ENCODE results near the gene TBX19.

Gene TBX19

DNA sequence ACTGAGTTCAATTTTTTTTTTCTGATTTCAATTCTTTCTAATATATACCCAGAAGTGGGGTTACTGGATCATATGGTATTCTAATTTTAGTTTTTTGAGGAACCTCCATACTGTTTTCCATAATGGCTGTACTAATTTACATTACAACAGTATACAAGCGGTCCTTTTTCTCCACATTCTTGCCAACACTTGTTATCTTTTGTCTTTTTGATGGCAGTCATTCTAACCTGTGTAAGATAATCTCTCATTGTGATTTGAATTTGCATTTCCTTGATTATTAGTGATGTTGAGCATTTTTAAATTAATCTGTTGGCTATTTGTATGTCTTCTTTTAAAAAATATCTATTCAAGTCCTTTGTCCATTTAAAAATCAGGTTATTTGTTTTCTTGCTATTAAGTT lies 21.1 kb upstream of the TBX19 start:
- Histone ChIP-seq H3K9ac (ENCODE audit: low read length) (no peak overlapping the region), H3K36me3 (ENCODE audit: control insufficient read depth, insufficient read depth, low read length) (peaks cover 2% of the 10 kb centered on the region), H3K27me3 (ENCODE audit: control insufficient read depth, insufficient read depth, low read length) (no peaks in the 10 kb centered on the region), H3K27ac (ENCODE audit: low read depth, low read length) (no peak overlapping the region), H3K4me3 (ENCODE audit: low read length) (no peak overlapping the region), H3K4me1 (ENCODE audit: control insufficient read depth, insufficient read depth, low read length) (no peaks in the 10 kb centered on the region)

- Histone ChIP-seq H3K4me1 (ENCODE audit: control insufficient read depth, insufficient read depth, low read length) (no peaks in the 10 kb centered on the region), H3K36me3 (ENCODE audit: control insufficient read depth, insufficient read depth, low read length) (peaks cover 2% of the 10 kb centered on the region), H3K27me3 (ENCODE audit: control insufficient read depth, insufficient read depth, low read length) (no peaks in the 10 kb centered on the region), H3K9ac (ENCODE audit: low read length) (no peak overlapping the region), H3K27ac (ENCODE audit: low read depth, low read length) (no peak overlapping the region), H3K4me3 (ENCODE audit: low read length) (no peak overlapping the region)
These were observed 20.3 kb upstream of the TBX19 start for GRCh38 chr1:168260393-168260792.

DNA sequence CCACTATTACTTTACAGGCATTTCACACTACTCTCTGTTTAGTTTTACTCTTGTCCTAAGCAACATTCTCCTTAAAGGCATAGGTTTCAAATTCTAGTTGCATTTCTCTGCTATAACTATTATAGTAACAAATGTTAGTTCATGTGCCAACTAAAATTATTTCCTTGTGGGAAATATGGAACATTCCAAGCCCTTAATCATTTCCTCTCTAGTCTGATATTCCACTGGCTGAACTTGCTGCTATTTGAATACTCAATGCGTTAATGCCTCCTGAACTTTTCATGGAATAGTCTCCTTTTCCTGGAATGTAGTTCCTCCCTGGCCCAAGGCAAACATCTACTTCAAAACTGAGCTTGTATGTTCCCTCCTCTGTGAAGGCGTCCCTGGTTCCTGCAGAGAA lies 19.3 kb upstream of the TBX19 start:
- Histone ChIP-seq H3K4me1 (ENCODE audit: control insufficient read depth, insufficient read depth, low read length) (no peaks in the 10 kb centered on the region), H3K9ac (ENCODE audit: low read length) (no peak overlapping the region), H3K4me3 (ENCODE audit: low read length) (no peak overlapping the region), H3K36me3 (ENCODE audit: control insufficient read depth, insufficient read depth, low read length) (peaks cover 2% of the 10 kb centered on the region), H3K27me3 (ENCODE audit: control insufficient read depth, insufficient read depth, low read length) (no peaks in the 10 kb centered on the region), H3K27ac (ENCODE audit: low read depth, low read length) (no peak overlapping the region)

- peaks cover 2% of the 10 kb centered on the region for H3K36me3 ChIP-seq (ENCODE audit: control insufficient read depth, insufficient read depth, low read length)
- H3K4me3 ChIP-seq (ENCODE audit: low read length): no peak overlapping the region
- H3K27me3 ChIP-seq (ENCODE audit: control insufficient read depth, insufficient read depth, low read length): no peaks in the 10 kb centered on the region
- H3K4me1 ChIP-seq (ENCODE audit: control insufficient read depth, insufficient read depth, low read length): no peaks in the 10 kb centered on the region
- H3K27ac ChIP-seq (ENCODE audit: low read depth, low read length): no peak overlapping the region
- no peak overlapping the region for H3K9ac ChIP-seq (ENCODE audit: low read length)
These were observed 17.5 kb upstream of the TBX19 start for GRCh38 chr1:168263130-168263529.

- Histone ChIP-seq H3K4me3 (ENCODE audit: low read length) (no peak overlapping the region), H3K4me1 (ENCODE audit: control insufficient read depth, insufficient read depth, low read length) (no peaks in the 10 kb centered on the region), H3K36me3 (ENCODE audit: control insufficient read depth, insufficient read depth, low read length) (peaks cover 2% of the 10 kb centered on the region), H3K27me3 (ENCODE audit: control insufficient read depth, insufficient read depth, low read length) (no peaks in the 10 kb centered on the region), H3K9ac (ENCODE audit: low read length) (no peak overlapping the region), H3K27ac (ENCODE audit: low read depth, low read length) (no peak overlapping the region)
These were observed 16.4 kb upstream of the TBX19 start for GRCh38 chr1:168264296-168264695.

- no peak overlapping the region for H3K4me3 ChIP-seq (ENCODE audit: low read length)
- no peak overlapping the region for H3K27ac ChIP-seq (ENCODE audit: low read depth, low read length)
- no peak overlapping the region for H3K9ac ChIP-seq (ENCODE audit: low read length)
- H3K4me1 ChIP-seq (ENCODE audit: control insufficient read depth, insufficient read depth, low read length): no peaks in the 10 kb centered on the region
- peaks cover 2% of the 10 kb centered on the region for H3K36me3 ChIP-seq (ENCODE audit: control insufficient read depth, insufficient read depth, low read length)
- no peaks in the 10 kb centered on the region for H3K27me3 ChIP-seq (ENCODE audit: control insufficient read depth, insufficient read depth, low read length)
These were observed 15.1 kb upstream of the TBX19 start for GRCh38 chr1:168265596-168265995.

DNA sequence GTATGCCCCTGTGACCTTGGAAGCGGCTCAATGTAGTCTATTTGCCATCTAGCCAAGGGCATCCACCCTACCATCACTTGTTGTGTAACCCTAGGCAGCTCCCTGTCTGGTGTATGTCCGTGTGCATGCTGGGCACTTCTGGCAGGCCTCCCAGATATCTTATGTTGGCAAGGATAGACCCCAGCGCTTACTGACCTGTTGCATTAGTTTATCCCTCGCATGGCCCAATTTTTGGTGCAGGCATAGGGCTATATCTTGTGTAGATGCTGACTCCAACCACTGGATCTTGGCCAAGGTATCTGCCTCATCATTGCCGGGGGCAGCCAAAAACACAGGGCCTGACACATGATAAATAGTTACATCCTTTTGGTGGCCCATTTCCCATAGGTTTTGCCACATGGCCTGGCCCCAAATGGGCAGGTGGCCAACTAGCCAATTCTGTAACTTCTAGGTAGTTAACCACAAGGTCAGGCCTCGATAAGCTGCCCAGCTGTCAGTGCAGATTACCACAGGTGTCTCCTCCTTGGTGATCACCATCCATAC lies 14.0 kb upstream of the TBX19 start:
- Histone ChIP-seq H3K27me3 (ENCODE audit: control insufficient read depth, insufficient read depth, low read length) (no peaks in the 10 kb centered on the region), H3K4me1 (ENCODE audit: control insufficient read depth, insufficient read depth, low read length) (no peaks in the 10 kb centered on the region), H3K27ac (ENCODE audit: low read depth, low read length) (no peak overlapping the region), H3K9ac (ENCODE audit: low read length) (no peak overlapping the region), H3K36me3 (ENCODE audit: control insufficient read depth, insufficient read depth, low read length) (peaks cover 2% of the 10 kb centered on the region), H3K4me3 (ENCODE audit: low read length) (no peak overlapping the region)

DNA sequence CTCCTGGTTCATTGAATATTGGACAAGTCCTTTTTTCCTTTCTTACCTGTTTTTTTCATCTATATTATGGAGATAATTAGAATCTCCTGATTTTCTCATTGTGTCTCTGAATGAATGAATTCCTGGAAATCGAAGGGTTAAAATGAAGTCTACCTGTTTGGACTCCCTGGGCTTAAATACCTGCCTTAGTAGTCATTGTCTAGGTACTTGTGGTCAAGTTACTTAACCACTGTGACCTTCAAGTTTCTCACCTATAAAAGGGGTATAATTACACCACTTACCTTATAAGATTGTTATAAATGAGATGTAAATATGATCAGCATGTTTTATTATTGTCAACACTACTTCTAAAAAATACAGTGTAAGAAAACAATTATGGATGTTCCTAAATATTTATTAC lies 9.0 kb upstream of the TBX19 start:
- Histone ChIP-seq H3K4me3 (ENCODE audit: low read length) (no peak overlapping the region), H3K9ac (ENCODE audit: low read length) (no peak overlapping the region), H3K27me3 (ENCODE audit: control insufficient read depth, insufficient read depth, low read length) (no peaks in the 10 kb centered on the region), H3K4me1 (ENCODE audit: control insufficient read depth, insufficient read depth, low read length) (no peaks in the 10 kb centered on the region), H3K27ac (ENCODE audit: low read depth, low read length) (no peak overlapping the region), H3K36me3 (ENCODE audit: control insufficient read depth, insufficient read depth, low read length) (no peaks in the 10 kb centered on the region)

DNA sequence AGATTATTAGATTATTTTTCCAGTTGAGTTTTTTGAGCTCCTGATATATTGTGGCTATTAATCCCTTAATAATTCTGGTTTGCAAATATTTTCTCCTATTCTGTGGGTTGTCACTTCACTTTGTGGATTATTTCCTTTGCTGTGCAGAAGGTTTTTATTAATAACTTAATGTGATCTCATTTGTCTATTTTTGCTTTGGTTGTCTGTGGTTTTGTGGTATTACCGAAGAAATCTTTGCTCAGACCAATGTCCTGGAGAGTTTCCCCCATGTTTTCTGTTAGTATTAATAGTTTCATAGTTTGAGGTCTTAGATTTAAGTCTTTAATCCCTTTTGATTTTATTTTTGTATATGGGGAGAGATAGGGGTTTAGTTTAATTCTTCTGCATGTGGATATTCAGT lies 7.1 kb upstream of the TBX19 start:
- no peak overlapping the region for H3K9ac ChIP-seq (ENCODE audit: low read length)
- no peaks in the 10 kb centered on the region for H3K4me1 ChIP-seq (ENCODE audit: control insufficient read depth, insufficient read depth, low read length)
- no peak overlapping the region for H3K27ac ChIP-seq (ENCODE audit: low read depth, low read length)
- H3K27me3 ChIP-seq (ENCODE audit: control insufficient read depth, insufficient read depth, low read length): no peaks in the 10 kb centered on the region
- H3K4me3 ChIP-seq (ENCODE audit: low read length): no peak overlapping the region
- H3K36me3 ChIP-seq (ENCODE audit: control insufficient read depth, insufficient read depth, low read length): no peaks in the 10 kb centered on the region

DNA sequence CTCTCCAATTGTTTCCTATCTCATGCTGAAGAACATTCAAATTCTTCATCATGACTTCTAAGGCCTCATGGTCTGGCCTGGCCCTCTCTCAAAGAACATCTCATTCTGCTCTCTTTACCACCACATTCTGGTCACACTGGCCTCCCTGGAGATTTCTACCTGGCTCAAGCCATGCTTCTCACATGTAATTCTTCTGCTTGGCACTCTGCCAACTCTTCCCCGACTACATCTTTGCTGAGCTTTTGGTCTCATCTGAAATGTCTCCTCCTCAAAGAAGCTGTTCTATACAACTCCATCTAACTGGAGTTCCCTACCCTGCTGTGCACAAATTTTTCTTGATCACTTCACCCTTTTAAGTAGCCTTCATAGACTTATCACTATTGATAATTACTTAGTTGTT lies 1.4 kb upstream of the TBX19 start:
- no peaks in the 10 kb centered on the region for H3K4me1 ChIP-seq (ENCODE audit: control insufficient read depth, insufficient read depth, low read length)

DNA sequence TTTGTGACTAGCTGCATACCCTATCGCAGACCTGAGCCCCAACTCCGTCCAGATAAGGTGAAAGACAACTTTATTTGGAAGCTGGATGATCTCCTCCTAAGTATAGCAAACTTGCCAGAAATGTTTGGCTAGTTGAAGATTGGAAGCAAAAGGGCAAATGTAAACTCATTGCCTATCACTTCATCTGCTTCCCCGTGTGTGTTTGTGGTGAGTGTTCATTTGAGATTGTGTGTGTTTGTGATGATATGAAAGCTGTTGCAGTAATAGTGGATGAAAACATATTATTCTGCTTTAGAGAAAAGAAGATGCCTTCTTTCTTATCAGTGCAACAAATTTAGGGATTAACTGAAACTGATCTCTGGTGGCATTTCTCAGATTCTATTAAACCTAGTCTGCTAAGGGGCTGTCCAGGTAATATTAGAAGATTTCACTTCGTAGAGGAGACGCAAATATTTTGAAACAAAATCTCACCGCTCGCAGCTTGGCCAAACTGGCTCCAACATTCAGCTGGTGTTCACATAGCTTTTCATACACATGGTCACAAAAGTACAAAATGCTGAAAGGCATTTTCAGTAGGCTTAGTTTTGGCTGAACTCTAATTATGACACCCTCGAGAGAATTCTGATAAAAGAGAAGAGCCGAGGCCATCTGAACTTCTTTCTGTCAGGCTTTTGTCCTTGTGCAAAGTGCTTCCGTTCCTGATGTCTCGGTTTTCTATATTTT lies 1.1 kb downstream of the TBX19 start:
- H3K4me1 ChIP-seq (ENCODE audit: control insufficient read depth, insufficient read depth, low read length): peaks cover 10% of the 10 kb centered on the region
- no peaks in the 10 kb centered on the region for H3K36me3 ChIP-seq (ENCODE audit: control insufficient read depth, insufficient read depth, low read length)
- no peak overlapping the region for H3K4me3 ChIP-seq (ENCODE audit: low read length)
- H3K27ac ChIP-seq (ENCODE audit: low read depth, low read length): no peak overlapping the region
- H3K27me3 ChIP-seq (ENCODE audit: control insufficient read depth, insufficient read depth, low read length): no peaks in the 10 kb centered on the region
- H3K9ac ChIP-seq (ENCODE audit: low read length): no peak overlapping the region

More for the DNA sequence above, 1.4 kb upstream of the TBX19 start:
- H3K27ac ChIP-seq (ENCODE audit: low read depth, low read length): no peak overlapping the region
- no peaks in the 10 kb centered on the region for H3K27me3 ChIP-seq (ENCODE audit: control insufficient read depth, insufficient read depth, low read length)
- H3K4me3 ChIP-seq (ENCODE audit: low read length): no peak overlapping the region
- H3K9ac ChIP-seq (ENCODE audit: low read length): no peak overlapping the region
- H3K36me3 ChIP-seq (ENCODE audit: control insufficient read depth, insufficient read depth, low read length): no peaks in the 10 kb centered on the region

DNA sequence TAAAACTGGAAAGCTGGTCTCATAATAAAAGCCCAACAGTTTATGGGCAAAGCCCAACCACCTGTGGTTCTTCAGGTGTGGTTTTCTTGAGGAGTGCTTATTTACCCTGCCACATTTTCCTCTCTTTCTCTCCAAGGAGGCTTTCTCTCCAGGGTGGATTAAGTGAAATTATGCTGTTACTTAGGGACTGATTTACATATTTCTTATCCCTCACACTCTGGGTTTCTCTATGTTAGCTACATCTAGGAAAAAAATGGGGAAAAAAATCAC lies 4.8 kb downstream of the TBX19 start:
- Histone ChIP-seq H3K27me3 (ENCODE audit: control insufficient read depth, insufficient read depth, low read length) (no peaks in the 10 kb centered on the region), H3K4me3 (ENCODE audit: low read length) (no peak overlapping the region), H3K9ac (ENCODE audit: low read length) (no peak overlapping the region), H3K4me1 (ENCODE audit: control insufficient read depth, insufficient read depth, low read length) (peaks cover 10% of the 10 kb centered on the region), H3K36me3 (ENCODE audit: control insufficient read depth, insufficient read depth, low read length) (no peaks in the 10 kb centered on the region), H3K27ac (ENCODE audit: low read depth, low read length) (no peak overlapping the region)
